Measurements from ENCODE around the gene PRTN3. TPM values are rescaled to one million over a fixed set of nuclear protein-coding genes. Genes with fewer than 3 reads are reported as not detected.
A peak's percentile ranks its signal among the peaks of the same experiment; 100 is the strongest.

Gene PRTN3
- total and polyA plus RNA-seq, 9 donors: 0.41 TPM; not detected in 8

- DNase-seq: no peak
- Histone ChIP-seq H3K36me3 (no peaks in the 10 kb centered on the region), H3K4me3 (no peak overlapping the region), H3K27me3 (no peaks in the 10 kb centered on the region), H3K9me3 (no peaks in the 10 kb centered on the region), H3K27ac (peak overlapping the region in 1 of 2 donors; percentile 92), H3K4me1 (ENCODE audit: insufficient read depth) (peaks cover 16% of the 10 kb centered on the region)
- intact Hi-C loops (cut with DNase I): loop anchor here in 2 of 4 donors (5.0 kb wide), 2 partner anchors 39 to 49 kb away; partner anchors contain the start of gene KISS1R (in 1 of the 2)
- no peak for TF ChIP-seq CTCF (IDR thresholded peaks at IDR 0.05)
- TF ChIP-seq EP300 (IDR thresholded peaks at IDR 0.05): no peak
- TF ChIP-seq POLR2A (IDR thresholded peaks at IDR 0.05): no peak
- 90 to 93% (median 93%) methylated on average over 38 to 39 of the region's 39 CpGs for WGBS, 3 donors
Observed at GRCh38 chr19:867855-868457, 27.2 kb downstream of the PRTN3 start.

DNA sequence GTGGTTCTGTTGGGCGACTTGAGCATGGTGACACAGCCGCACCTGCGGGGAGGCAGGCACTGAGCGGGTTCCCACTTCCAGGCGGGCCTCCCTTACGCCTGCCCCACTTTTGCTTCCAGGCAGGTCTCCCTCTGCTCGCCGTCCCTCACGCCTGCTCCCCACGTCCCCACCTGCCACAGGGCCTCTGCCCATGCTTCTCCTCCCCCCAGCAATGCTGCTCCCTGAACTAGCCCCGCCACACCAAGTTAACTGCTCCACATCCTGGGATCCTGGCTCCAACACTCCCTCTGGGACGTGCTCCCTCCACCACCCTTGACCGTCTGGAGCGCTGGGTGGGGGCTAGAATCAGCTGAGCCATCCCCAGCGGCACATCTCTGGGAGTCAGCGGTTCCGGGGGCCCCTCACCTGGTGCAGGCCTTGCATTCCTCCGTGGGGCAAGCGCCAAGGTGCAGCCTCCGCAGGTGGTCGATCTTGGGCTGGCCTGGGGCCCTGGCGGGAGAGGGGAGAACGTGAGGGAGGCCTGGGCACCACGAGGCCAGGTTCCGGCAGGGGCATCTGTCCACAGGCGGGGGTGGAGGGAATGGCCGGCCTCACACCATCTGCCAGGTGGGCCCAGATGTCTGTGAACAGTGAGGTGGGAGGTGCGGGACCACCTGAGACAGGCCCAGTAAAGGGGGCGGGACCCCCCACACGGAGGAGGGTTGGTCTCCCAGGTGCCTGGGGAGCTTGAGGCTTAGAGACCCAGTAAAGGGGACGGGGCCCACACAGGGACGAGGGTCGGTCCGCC is 27.9 kb downstream of the PRTN3 start:
- Histone ChIP-seq H3K4me1 (ENCODE audit: insufficient read depth) (peaks cover 17% of the 10 kb centered on the region), H3K27me3 (no peaks in the 10 kb centered on the region), H3K36me3 (no peaks in the 10 kb centered on the region), H3K4me3 (no peak overlapping the region), H3K9me3 (no peaks in the 10 kb centered on the region), H3K27ac (peak overlapping the region; percentile 90 to 92)
- DNase-seq: peak in 2 of 5 donors; percentile 58 to 66
- WGBS, 3 donors: 80 to 85% (median 82%) methylated on average over 34 of the region's 34 CpGs
- intact Hi-C loops (cut with DNase I): loop anchor here in 2 of 4 donors (5.0 kb wide), 2 partner anchors 39 to 49 kb away; partner anchors contain the start of gene KISS1R (in 1 of the 2)
- TF ChIP-seq CTCF (IDR thresholded peaks at IDR 0.05) (no peak), POLR2A (IDR thresholded peaks at IDR 0.05) (peak; percentile 14), EP300 (IDR thresholded peaks at IDR 0.05) (no peak)

GRCh38 chr19:869245-870177 is 28.7 kb downstream of the PRTN3 start:
- Histone ChIP-seq H3K4me1 (ENCODE audit: insufficient read depth) (peaks cover 17% of the 10 kb centered on the region), H3K27ac (peak overlapping the region; percentile 90 to 92), H3K36me3 (no peaks in the 10 kb centered on the region), H3K9me3 (no peaks in the 10 kb centered on the region), H3K4me3 (no peak overlapping the region), H3K27me3 (no peaks in the 10 kb centered on the region)
- WGBS, 3 donors: 31 to 36% (median 33%) methylated on average over 28 to 29 of the region's 29 CpGs
- TF ChIP-seq EP300 (IDR thresholded peaks at IDR 0.05) (no peak), CTCF (IDR thresholded peaks at IDR 0.05) (no peak), POLR2A (IDR thresholded peaks at IDR 0.05) (no peak)
- DNase-seq: peak; percentile 86 to 92 (median 87)
- intact Hi-C loops (cut with DNase I): loop anchor here in 2 of 4 donors (5.0 kb wide), 2 partner anchors 38 to 48 kb away; partner anchors contain the start of gene KISS1R (in 1 of the 2)

DNA sequence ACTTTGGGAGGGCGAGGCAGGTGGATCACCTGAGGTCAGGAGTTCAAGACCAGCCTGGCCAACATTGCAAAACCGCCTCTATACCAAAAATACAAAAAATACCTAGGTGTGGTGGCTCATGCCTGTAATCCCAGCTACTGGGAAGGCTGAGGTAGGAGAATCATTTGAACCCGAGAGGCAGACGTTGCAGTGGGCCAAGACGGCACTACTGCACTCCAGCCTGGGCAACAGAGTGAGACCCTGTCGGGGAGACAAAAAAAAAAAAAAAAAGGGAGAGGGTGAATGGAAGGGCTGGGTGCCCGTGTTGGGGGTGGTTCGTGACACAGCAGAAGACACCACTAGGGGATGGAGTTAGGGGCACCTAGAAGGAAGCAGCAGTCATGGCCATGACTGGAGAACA is 29.5 kb downstream of the PRTN3 start:
- Histone ChIP-seq H3K36me3 (no peaks in the 10 kb centered on the region), H3K4me1 (ENCODE audit: insufficient read depth) (peaks cover 17% of the 10 kb centered on the region), H3K27me3 (no peaks in the 10 kb centered on the region), H3K4me3 (no peak overlapping the region), H3K27ac (peak overlapping the region; percentile 90 to 92), H3K9me3 (no peaks in the 10 kb centered on the region)
- DNase-seq: no peak
- intact Hi-C loops (cut with DNase I): no loop called here
- TF ChIP-seq POLR2A (IDR thresholded peaks at IDR 0.05): no peak
- TF ChIP-seq CTCF (IDR thresholded peaks at IDR 0.05): no peak
- TF ChIP-seq EP300 (IDR thresholded peaks at IDR 0.05): no peak
- 88 to 90% (median 88%) methylated on average over 8 of the region's 8 CpGs for WGBS, 3 donors
